ENCODE measurements around the gene LRPPRC. TPM values are rescaled to one million over a fixed set of nuclear protein-coding genes. Genes with fewer than 3 reads are reported as not detected.

LRPPRC gene
- polyA plus RNA-seq, 1 experiment, result 86.9 TPM

DNA sequence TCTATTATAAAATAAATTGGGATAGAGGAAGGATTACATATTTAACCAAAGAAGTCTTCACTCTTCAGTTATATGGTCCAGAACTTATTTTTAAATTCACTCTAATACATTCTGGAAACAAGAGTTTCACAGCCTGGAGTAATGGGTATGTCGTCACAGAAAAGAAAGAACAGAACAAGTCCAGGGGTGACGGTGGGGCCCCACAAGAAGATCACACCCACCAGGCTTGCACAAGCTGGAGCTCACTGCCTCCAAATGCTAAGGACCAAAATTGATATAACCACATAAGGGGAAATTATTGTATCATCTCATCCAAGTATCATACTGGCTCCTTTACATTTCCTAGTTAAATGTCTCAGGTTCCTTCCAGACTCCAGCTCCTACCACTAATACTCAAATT lies 11.3 kb downstream of the LRPPRC start:
- Histone ChIP-seq H3K4me3 (ENCODE audit: low read depth, low read length) (no peak overlapping the region), H3K27ac (ENCODE audit: low read depth, low read length) (no peak overlapping the region), H3K27me3 (ENCODE audit: control insufficient read depth, insufficient read depth, low read length) (no peaks in the 10 kb centered on the region), H3K9me3 (ENCODE audit: control insufficient read depth, insufficient read depth, low read length) (no peaks in the 10 kb centered on the region)
- no peak for DNase-seq (ENCODE audit: low read depth, low spot score)
- ChIA-PET POLR2A (no interaction called here), CTCF (no interaction called here)
- TF ChIP-seq, protein P1, sequence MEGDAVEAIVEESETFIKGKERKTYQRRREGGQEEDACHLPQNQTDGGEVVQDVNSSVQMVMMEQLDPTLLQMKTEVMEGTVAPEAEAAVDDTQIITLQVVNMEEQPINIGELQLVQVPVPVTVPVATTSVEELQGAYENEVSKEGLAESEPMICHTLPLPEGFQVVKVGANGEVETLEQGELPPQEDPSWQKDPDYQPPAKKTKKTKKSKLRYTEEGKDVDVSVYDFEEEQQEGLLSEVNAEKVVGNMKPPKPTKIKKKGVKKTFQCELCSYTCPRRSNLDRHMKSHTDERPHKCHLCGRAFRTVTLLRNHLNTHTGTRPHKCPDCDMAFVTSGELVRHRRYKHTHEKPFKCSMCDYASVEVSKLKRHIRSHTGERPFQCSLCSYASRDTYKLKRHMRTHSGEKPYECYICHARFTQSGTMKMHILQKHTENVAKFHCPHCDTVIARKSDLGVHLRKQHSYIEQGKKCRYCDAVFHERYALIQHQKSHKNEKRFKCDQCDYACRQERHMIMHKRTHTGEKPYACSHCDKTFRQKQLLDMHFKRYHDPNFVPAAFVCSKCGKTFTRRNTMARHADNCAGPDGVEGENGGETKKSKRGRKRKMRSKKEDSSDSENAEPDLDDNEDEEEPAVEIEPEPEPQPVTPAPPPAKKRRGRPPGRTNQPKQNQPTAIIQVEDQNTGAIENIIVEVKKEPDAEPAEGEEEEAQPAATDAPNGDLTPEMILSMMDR (IDR thresholded peaks at IDR 0.05; ENCODE audit: low read depth, low read length), result no peak

DNA sequence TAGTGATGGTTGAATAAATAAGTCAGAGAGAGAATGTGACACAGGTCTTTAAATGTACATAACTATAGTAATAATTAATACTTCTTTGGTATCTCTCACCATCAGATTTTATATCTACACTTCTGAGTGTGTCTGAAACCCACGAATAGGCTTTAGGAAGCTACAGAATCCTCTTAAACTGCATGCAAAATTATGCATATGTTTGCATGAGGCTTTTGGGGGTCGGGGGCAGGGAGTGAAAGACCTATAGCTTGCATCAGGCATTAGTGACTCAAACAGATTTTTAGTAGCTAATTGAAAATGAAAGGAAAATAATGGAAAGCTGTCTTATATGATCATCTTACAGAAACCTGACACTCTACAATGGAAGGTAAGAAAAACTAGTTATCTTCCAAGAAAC lies 14.9 kb downstream of the LRPPRC start:
- H3K4me3 ChIP-seq (ENCODE audit: low read depth, low read length), result no peak overlapping the region
- POLR2A ChIA-PET, result no interaction called here
- DNase-seq (ENCODE audit: low read depth, low spot score), result no peak
- no peaks in the 10 kb centered on the region for H3K9me3 ChIP-seq (ENCODE audit: control insufficient read depth, insufficient read depth, low read length)
- H3K27ac ChIP-seq (ENCODE audit: low read depth, low read length), result no peak overlapping the region
- CTCF ChIA-PET, result interaction anchor here (1.4 kb wide), 1 partner anchor 103 kb away, joined by 8 read pairs; no protein-coding TSS in a partner anchor
- H3K27me3 ChIP-seq (ENCODE audit: control insufficient read depth, insufficient read depth, low read length), result no peaks in the 10 kb centered on the region
- TF ChIP-seq, protein P1 (IDR thresholded peaks at IDR 0.05; ENCODE audit: low read depth, low read length), result no peak

DNA sequence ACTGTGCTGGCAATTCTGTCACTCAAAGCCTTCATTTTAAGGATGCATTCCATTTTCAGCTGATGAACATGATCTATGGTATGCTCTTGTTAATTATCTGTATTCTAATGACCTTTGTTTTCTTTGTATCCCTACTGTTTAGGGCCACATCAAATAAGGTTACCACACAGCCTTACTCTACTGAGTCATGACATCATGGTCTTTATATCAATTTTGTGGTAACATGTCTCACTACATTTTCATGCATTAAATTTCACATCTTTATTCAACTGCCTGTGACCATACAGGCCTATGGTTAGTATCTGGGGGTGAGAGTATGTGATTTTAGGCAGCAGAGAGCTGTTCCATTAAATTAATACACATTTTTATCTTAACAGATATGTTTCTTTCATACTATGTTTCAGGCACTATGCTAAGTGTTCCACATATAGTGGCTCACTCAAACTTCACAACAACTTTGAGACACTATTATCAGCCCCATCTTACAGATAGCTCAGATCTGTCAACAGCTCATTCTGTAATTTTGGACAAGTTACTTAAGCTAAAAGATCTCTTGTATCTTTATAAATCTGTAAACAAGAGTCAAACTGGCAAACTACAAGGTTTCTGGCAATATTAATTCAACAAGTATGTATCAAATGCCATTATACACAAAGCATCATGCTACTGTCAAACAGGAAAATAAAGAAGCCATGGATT lies 18.0 kb downstream of the LRPPRC start:
- H3K4me3 ChIP-seq (ENCODE audit: low read depth, low read length), result no peak overlapping the region
- TF ChIP-seq, protein P1 (IDR thresholded peaks at IDR 0.05; ENCODE audit: low read depth, low read length), result no peak
- H3K27ac ChIP-seq (ENCODE audit: low read depth, low read length), result no peak overlapping the region
- H3K27me3 ChIP-seq (ENCODE audit: control insufficient read depth, insufficient read depth, low read length), result no peaks in the 10 kb centered on the region
- H3K9me3 ChIP-seq (ENCODE audit: control insufficient read depth, insufficient read depth, low read length), result no peaks in the 10 kb centered on the region
- no peak for DNase-seq (ENCODE audit: low read depth, low spot score)
- ChIA-PET POLR2A (no interaction called here), CTCF (interaction anchor here (1.2 kb wide), 1 partner anchor 502 kb away, joined by 3 read pairs; no protein-coding TSS in a partner anchor)

DNA sequence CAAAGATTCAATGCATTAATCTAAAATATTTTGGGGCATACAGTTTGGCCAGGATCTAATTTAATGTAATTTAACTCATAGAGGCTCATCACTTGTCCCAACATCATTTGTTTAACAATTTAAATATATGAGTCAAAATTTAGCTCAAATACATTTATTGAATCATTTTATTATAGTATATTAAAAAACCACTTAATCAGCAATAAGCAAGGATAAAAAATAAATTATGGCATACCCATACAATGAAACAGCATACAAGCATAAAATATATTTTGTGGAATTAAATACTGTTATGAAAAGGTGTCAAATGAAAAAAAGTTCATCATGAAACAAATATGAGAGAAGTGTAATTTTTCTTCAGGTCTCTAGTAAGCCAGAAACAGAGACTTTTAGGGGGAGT lies 34.9 kb downstream of the LRPPRC start:
- POLR2A ChIA-PET, result no interaction called here
- TF ChIP-seq, protein P1 (IDR thresholded peaks at IDR 0.05; ENCODE audit: low read depth, low read length), result no peak

DNA sequence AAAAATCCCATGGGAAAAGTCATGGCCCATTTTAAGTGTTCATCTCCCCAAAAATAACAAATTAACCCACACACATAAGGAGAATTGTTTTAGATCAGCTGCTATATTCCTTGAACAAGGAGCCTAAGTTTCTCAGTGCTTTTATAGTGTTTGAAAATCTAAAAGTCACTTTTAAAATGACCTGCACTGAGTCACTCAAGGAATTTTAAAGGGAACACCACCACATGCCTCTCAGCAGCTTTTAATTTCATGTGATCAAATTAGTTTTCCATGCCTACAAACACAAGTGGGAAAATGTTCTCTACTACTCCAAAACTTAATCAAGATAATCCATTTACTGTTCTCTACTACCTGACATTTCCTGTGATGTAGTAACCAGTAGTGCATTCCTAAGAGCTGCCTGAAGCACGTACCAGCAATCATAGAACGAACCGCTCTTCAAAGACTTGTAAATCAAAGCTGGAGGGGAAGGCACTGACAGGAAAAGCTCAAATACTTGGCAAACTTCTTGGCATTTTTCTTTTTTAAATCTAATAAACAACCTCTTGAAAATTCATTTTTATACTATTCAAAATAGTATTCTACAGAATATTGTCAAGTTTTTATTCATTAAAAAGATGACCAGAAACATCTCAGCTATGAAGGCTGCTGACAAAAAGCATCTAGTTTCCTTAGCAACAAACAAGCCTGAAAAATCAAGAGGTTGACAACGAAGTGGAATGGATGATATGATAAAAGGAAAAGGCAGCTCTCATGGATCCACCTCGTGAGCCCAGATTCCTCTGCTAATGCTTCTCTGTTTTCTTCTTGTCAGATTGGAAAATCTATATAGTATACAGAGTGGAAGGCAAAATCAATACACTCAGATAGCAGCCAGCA lies 37.2 kb downstream of the LRPPRC start:
- ChIA-PET POLR2A (no interaction called here), CTCF (interaction anchor here (1.3 to 2.7 kb wide), 2 partner anchors 9 to 354 kb away, joined by 5 to 7 read pairs; no protein-coding TSS in a partner anchor)
- H3K27ac ChIP-seq (ENCODE audit: low read depth, low read length), result no peak overlapping the region
- H3K27me3 ChIP-seq (ENCODE audit: control insufficient read depth, insufficient read depth, low read length), result no peaks in the 10 kb centered on the region
- TF ChIP-seq, protein P1 (IDR thresholded peaks at IDR 0.05; ENCODE audit: low read depth, low read length), result no peak
- H3K9me3 ChIP-seq (ENCODE audit: control insufficient read depth, insufficient read depth, low read length), result no peaks in the 10 kb centered on the region
- no peak overlapping the region for H3K4me3 ChIP-seq (ENCODE audit: low read depth, low read length)
- no peak for DNase-seq (ENCODE audit: low read depth, low spot score)

More for the DNA sequence above, 34.9 kb downstream of the LRPPRC start:
- DNase-seq (ENCODE audit: low read depth, low spot score), result no peak
- H3K9me3 ChIP-seq (ENCODE audit: control insufficient read depth, insufficient read depth, low read length), result no peaks in the 10 kb centered on the region
- H3K27ac ChIP-seq (ENCODE audit: low read depth, low read length), result no peak overlapping the region
- no peaks in the 10 kb centered on the region for H3K27me3 ChIP-seq (ENCODE audit: control insufficient read depth, insufficient read depth, low read length)
- CTCF ChIA-PET, result no interaction called here
- H3K4me3 ChIP-seq (ENCODE audit: low read depth, low read length), result no peak overlapping the region
